Measurements from ENCODE around the gene CORO1C. TPM values are rescaled to one million over a fixed set of nuclear protein-coding genes. Genes with fewer than 3 reads are reported as not detected.
A peak's percentile ranks its signal among the peaks of the same experiment; 100 is the strongest.
"Not testable (repeated sequence)": the region's sequence is repeated elsewhere in the genome, so short reads cannot be mapped to it uniquely, and the experiment has no call there.

Gene CORO1C
- total RNA-seq, 1 experiment from 2014 or later: 52.2 TPM

DNA sequence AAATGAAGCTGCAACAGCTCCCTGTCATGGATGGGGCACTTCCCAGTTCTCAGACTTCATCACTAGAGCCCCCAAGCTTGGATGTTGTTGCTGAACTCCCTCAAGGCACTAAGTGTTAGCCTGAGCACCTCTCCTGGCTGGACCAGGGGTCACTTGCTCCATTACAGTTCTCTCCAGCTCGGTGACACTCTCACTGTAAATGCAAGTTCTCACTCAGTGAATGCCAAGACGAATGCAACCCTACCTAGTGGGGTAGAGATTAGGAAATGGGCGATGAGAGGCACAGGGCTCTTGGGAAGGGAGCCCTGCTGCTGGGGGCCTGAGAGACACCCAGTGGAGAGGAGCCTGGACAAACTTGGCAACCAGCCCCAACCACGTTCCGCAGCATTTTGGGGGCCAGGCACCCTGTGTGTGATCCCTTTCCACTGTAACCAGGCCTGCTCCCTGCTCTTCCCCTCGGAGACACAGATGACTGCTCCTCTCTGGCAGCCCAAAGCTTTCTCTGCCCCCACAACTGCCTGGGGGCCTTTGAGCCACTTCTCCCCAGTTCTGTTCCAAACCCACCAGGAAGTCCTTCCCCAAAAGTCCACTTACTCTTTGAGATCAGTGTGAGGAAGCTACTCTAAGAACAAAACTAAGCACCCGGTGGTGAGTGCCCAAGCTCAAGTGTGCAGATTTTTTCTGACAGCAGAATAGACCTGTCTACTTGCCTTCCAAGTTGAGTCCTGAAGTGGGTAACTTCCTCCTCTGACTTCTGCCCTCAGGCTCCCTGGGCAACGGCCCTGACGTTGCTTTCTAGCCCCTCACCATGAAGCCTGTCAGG, 89.7 kb downstream of the CORO1C start:
- H3K36me3 ChIP-seq (replicated peaks; ENCODE audit: control insufficient read depth, insufficient read depth, low read length): peaks cover 4% of the 10 kb centered on the region
- H3K4me3 ChIP-seq (ENCODE audit: insufficient read depth, low read depth, low read length): no peak overlapping the region
- H3K27me3 ChIP-seq (ENCODE audit: control insufficient read depth, insufficient read depth, low read length): no peaks in the 10 kb centered on the region
- DNase-seq: no peak

DNA sequence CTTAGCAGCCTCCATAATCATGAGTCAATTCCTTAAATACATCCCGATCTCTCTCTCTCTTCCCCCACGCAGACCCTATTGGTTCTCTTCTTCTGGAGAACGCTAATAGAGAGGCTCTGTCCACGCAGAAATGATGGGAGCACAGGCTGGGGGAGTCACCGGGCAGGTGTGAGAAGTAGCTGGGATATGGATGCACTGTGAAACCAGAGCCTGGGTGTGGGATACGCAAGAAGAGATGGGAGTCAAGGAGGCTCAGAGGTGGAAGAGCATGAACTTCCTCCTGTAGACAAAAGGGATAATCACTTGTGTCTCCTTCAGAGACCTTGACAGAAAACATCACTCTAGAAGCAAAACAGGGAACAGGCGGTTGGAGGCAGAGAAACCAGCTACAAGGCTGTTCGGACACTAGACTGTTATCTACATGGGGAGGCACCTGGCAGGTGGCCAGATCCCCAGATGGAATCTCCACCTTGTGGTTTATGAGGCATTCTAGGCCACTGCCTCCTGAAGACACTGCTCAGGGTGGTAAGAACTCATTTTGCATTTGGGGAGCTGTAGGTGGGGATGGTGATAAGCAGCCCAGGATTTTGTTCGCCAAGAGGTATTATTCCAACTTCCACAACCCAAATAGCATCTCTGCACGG, 90.4 kb downstream of the CORO1C start:
- DNase-seq: no peak
- H3K36me3 ChIP-seq (replicated peaks; ENCODE audit: control insufficient read depth, insufficient read depth, low read length): no peaks in the 10 kb centered on the region; the same call in 1 of the 2 replicates
- no peak overlapping the region for H3K4me3 ChIP-seq (ENCODE audit: insufficient read depth, low read depth, low read length)
- no peaks in the 10 kb centered on the region for H3K27me3 ChIP-seq (ENCODE audit: control insufficient read depth, insufficient read depth, low read length)

DNA sequence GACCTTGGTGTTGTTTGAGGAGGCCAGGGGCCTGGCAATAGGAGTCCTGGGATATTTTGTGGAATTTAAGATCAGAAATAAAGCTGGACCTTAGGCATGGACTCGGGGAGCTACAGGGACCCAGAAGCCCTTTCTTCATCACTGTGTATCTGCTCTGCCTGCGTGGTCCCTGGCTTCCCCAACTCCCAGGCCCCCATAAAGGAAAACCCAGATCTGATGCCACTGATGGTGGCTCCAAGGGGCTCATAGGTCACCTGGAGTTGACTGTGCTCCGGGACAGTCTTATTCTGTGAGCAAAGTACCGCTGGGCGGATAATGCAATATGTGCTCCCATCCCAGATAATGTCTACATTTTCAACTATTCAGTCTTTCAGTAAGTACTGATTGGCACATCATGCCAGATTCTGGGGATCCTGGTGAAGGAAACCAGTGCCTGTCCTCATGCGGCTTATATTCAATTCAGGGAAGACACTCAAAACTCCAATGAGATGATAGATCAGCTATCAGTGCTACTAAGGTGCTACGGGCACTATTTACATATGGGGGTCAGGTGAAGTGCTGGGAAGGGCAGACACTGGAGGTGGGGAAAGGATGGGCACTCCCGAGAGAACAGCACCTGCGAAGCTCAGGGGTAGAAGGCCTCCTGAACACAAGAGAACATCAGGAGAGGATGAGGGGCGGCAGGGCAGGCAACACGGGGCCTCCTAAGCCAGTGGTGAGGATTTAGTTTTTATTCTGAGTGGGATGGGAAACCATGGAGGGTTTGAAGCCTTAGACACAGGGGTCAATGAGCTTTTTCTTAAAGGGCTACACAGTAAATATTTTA, 92.1 kb downstream of the CORO1C start:
- H3K27me3 ChIP-seq (ENCODE audit: control insufficient read depth, insufficient read depth, low read length): no peaks in the 10 kb centered on the region
- H3K4me3 ChIP-seq (ENCODE audit: insufficient read depth, low read depth, low read length): no peak overlapping the region
- H3K36me3 ChIP-seq (replicated peaks; ENCODE audit: control insufficient read depth, insufficient read depth, low read length): no peaks in the 10 kb centered on the region; the same call in 1 of the 2 replicates
- DNase-seq: no peak

DNA sequence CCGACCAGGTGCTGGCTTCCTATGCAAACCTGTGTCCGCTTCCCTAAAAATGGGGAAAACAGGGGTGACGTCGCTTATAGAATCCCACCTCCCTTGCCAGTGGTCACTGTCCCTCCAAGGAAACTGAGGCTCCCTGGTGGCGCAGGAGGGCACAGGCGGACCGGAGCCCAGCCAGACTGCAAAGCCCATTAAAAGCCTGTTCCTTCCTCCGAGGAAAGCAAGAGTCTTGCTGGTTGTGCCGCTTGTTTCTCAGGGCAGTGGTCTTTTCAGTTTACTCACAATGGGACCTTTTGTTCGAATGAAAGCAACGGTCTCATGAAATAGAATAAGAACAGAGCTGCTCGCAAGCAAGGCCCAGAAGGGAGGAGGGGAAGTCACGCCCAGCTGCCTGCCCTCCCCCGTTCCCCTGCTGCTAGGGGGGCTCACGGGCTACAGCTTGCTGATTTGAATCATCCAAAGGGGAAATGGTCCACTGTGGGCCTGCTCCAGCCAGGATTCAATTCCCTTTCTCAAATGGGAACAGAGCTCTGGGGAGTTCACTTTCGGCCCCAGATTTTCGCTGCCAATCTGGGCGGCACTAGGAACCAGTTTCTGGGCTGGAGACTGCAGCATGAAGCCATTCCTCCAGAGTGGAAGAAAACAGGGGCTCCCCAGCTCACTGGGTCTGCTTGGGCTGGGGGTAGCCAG, 93.0 kb downstream of the CORO1C start:
- H3K36me3 ChIP-seq (replicated peaks; ENCODE audit: control insufficient read depth, insufficient read depth, low read length): no peaks in the 10 kb centered on the region; the same call in 1 of the 2 replicates
- H3K27me3 ChIP-seq (ENCODE audit: control insufficient read depth, insufficient read depth, low read length): no peaks in the 10 kb centered on the region
- peak; percentile 88 for DNase-seq
- H3K4me3 ChIP-seq (ENCODE audit: insufficient read depth, low read depth, low read length): no peak overlapping the region

DNA sequence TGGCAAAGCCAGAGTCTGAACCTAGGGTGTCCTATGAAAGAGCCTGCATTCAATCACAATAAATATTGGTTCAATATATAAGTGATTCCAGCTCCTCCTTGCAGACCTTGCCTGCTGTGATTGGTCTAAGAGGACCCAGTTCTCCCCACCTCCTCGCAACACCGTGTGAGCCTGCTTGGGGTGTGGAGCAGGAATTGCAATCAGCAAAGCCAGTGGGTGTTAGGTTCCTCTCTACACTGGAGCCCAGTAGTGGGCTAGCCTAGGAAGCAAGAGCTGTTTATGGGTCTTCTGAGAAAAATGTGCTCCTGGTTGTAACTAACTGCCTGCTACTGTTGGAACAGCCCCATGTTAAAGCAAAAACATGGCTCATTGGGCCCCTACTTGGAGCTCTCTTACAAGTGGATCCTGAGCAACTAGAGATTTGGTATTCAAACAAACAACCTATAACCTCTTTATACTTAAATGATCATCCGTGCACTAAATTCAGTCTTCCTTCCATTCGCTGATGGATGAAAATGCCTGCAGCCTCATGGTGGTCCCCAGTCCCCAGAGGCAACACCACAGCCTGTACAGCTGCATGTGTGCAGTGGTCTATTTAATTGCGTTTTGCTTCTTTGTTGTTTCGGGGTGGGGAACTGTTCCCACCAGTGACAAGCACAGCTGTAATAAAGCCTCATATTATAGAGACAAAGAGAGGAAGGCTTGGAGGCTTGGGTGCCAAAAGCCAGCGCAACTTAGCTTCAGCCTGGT, 93.9 kb downstream of the CORO1C start:
- Histone ChIP-seq H3K27me3 (ENCODE audit: control insufficient read depth, insufficient read depth, low read length) (no peaks in the 10 kb centered on the region), H3K36me3 (replicated peaks; ENCODE audit: control insufficient read depth, insufficient read depth, low read length) (no peaks in the 10 kb centered on the region; the same call in 1 of the 2 replicates), H3K4me3 (ENCODE audit: insufficient read depth, low read depth, low read length) (no peak overlapping the region)
- no peak for DNase-seq

DNA sequence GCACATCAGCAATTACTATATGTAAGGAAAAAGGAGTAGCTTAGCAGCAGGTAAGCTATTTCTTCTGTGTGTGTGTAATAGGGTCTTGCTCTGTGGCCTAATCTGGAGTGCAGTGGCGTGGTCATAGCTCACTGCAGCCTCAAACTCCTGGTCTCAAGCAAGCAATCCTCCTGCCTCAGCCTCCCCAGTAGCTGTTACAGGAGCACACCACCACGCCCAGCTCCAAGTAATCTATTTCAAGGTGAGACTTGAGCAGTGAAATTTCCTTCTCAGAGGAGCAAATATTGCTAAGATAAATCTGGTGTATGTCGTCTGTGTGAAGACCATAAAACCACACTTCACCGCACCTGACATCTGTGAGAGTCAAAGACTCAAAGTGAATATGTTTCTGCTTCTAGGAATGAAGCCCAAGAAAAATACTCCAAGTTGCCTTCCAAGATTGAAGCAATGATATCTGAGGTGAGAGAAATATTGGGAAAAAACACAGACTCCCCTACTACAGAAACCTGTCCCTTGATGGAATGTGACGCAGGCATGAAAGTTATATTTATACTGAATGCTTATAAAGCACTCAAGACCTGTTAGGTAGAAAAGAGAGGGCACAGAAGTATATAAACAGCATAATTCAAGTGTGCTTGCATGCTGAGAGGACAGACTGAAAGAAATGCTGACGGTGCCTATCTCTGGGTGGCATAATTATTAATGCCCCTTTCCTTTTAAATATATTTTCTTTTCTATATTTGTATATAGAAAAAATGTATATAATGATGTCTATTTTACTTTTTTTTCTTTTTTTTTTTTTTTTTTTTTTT, 95.1 kb downstream of the CORO1C start:
- Histone ChIP-seq H3K4me3 (ENCODE audit: insufficient read depth, low read depth, low read length) (no peak overlapping the region), H3K36me3 (replicated peaks; ENCODE audit: control insufficient read depth, insufficient read depth, low read length) (no peaks in the 10 kb centered on the region), H3K27me3 (ENCODE audit: control insufficient read depth, insufficient read depth, low read length) (no peaks in the 10 kb centered on the region)
- no peak for DNase-seq

DNA sequence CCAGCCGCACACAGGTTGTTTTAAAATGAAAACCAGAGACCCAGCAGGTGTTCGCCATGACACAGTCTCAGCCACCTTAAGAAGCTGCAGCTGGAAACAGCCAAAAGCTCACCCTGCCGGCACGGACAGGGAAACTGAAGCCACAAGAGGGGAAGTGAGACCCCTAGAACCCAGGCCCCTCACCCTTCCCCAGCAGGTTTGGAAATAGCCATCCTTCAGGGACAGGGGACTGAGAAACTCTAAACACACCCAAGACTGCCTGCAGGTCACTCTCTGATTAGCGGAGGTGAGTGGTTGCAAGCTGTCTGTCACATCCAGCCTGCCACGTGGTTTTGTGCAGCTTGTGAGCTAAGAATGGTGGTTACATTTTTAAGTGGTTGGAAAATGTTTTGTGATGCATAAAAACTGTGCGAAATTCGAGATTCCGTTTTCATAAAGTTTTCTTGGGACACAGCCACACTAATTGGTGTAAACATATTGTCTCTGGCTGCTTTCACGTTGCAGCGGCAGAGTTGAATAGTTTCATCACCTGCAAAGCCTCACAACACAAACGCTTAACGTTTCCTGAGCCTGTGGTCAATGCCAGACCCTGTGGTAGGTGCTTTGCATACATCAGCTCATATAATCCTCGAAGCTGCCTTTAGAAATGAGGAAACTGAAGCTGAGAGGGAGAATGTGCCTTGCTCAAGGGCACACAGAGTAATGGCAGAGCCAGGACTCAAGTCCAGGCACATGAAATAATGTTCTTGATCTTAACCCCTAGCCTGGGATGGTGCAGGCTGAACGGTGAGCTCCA, 95.9 kb downstream of the CORO1C start:
- Histone ChIP-seq H3K36me3 (replicated peaks; ENCODE audit: control insufficient read depth, insufficient read depth, low read length) (no peaks in the 10 kb centered on the region), H3K27me3 (ENCODE audit: control insufficient read depth, insufficient read depth, low read length) (no peaks in the 10 kb centered on the region), H3K4me3 (ENCODE audit: insufficient read depth, low read depth, low read length) (no peak overlapping the region)
- DNase-seq: peak; percentile 57

DNA sequence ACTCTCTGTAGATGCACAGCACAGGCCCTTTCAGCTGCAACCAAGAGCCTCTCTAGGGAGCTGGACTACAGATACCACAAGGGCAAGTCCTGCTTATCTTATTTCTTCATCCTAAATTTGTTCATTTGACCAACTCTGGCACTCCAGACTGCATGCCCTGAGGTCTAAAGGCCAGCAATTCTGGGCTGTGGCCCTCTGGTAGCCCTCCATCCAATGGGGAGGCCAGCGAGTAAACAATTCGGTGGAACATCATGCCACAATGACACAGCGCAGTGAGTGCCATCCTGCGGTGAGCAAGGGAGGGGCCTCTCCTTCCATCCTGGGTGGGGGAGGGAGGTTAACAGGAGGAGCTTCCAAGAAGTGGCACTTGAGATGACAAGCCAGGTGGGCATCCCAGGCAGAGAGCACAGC, 97.0 kb downstream of the CORO1C start:
- peak; percentile 74 for DNase-seq
- no peaks in the 10 kb centered on the region for H3K36me3 ChIP-seq (replicated peaks; ENCODE audit: control insufficient read depth, insufficient read depth, low read length)
- H3K27me3 ChIP-seq (ENCODE audit: control insufficient read depth, insufficient read depth, low read length): no peaks in the 10 kb centered on the region
- H3K4me3 ChIP-seq (ENCODE audit: insufficient read depth, low read depth, low read length): no peak overlapping the region

DNA sequence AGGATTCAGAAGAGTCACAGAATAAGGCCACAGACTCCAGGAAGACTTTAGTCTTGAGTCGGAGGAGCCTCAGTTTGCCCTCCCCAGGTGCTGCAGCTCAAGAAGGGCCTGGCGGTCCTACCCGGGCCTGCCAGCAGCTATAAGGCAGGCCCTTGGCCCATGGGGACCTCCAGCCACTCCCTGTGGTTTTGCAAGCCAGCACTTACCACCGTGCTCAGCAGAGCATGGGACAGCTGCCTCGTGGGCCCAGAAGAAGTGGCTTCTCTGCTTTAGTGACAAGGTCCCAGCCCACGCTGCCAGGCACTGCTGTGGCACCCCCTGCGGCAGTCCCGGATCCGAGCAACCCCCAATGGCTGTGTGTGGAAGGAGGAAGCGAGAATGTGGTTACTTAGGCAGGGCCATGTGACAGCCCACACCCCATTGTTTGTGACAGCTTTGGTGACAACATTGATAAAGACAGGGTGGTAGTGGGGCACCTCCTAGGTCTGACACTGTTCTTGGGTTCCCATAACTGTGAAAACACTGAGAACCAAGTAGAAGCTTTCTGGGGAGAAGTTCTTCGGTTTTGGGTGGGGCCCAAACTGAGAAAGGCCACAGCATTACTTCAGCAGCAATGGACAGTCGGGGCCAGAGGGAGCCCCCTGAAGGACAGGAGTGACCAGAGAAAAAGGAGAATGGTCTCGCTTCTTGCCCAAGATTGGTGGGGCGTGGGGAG, 97.6 kb downstream of the CORO1C start, which contains the start of gene SELPLG:
TSS of gene SELPLG (minus strand) at position 361 of the 715 bp plus-strand sequence. CDS start 9,587 bp downstream, outside the sequence.
- no peak for DNase-seq
- Histone ChIP-seq H3K36me3 (replicated peaks; ENCODE audit: control insufficient read depth, insufficient read depth, low read length) (no peaks in the 10 kb centered on the region), H3K4me3 (ENCODE audit: insufficient read depth, low read depth, low read length) (no peak within 1 kb of the TSS), H3K27me3 (ENCODE audit: control insufficient read depth, insufficient read depth, low read length) (no peaks in the 10 kb centered on the region)

DNA sequence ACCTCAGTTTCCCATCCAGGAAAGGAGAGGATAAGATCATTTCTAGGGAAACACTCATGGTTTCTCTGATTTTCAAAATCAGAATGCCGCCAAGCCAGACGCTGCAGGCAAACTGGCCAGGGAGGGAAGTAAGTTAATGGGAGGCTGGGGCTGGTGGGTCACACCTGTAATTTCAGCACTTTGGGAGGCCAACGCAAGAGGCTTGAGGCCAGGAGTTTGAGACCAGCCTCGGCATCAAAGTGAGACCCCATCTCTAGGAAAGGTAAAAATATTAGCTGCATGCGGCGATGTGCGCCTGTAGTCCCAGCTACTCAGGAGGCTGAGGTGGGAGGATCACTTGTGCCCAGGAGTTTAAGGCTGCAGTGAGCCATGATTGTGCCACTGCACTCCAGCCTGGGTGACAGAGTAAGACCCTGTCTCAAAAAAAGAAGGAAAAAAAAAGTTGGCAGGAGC, 98.2 kb downstream of the CORO1C start:
- DNase-seq: peak; percentile 20
- no peaks in the 10 kb centered on the region for H3K36me3 ChIP-seq (replicated peaks; ENCODE audit: control insufficient read depth, insufficient read depth, low read length)
- no peak overlapping the region for H3K4me3 ChIP-seq (ENCODE audit: insufficient read depth, low read depth, low read length)
- no peaks in the 10 kb centered on the region for H3K27me3 ChIP-seq (ENCODE audit: control insufficient read depth, insufficient read depth, low read length)

DNA sequence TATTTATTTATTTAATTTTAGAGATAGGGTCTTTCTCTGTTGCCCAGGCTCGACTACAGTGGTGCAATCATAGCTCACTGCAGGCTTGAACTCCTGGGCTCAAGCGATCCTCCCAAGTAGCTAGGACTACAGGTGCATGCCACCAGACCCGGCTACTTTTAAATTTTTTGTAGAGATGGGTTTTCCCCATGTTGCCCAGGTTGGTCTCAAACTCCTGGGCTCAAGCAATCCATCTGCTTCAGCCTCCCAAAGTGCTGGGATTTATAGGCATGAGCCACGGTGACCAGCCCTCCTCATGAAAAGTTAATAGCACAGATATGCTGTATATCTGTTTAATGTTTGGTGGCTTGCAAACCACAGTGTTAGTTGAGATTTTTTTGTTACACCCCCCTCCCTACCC, 100.1 kb downstream of the CORO1C start:
- DNase-seq; H3K36me3 ChIP-seq (replicated peaks; ENCODE audit: control insufficient read depth, insufficient read depth, low read length); H3K4me3 ChIP-seq (ENCODE audit: insufficient read depth, low read depth, low read length): not testable (repeated sequence)

More for the DNA sequence above, 100.1 kb downstream of the CORO1C start:
- not testable (repeated sequence) for H3K27me3 ChIP-seq (ENCODE audit: control insufficient read depth, insufficient read depth, low read length)

Measured in H7 (cell line).